ENCODE measurements around the gene SLC7A10.

Gene SLC7A10

DNA sequence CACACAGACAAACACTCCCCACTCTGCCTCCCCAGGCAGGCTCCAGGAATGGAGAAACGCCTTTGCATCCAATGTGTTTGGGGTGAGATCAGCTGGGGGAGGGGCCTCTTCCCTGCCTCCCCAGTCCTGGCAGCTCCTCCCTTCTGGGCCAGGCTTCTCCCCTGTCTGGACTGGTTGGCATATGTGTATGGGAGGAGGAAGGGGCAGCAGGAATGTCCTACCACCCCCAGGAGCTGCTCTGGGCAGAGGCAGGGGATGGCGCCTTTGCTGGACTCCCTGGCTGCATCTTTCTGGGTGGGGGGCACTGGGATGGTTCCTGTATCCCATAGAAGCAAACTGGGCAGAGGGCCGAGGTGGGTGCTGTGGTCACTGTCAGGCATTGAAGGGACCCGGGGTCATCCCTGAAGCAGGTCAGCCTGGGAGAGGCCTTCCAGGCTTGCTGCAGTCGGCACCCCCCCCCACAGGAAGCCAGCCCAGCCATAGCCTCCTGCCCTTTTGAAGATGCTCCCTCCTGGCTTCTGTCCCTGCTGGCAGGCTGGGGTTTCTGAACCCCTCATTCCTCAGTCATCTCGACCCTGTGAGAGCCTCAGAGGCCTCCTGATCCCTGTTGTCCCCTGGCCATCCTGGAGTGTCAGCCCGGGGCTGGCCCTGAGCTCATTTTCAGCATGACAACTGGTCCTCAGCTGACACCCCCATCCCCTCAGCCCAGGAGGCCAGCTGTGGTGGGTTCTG, 21.2 kb upstream of the SLC7A10 start:
- WGBS, 2 experiments (ENCODE audit: insufficient coverage in 2 of 2): 78 to 86% methylated on average over 4 to 6 of the region's 7 CpGs
- no peaks in the 10 kb centered on the region for H3K9me3 ChIP-seq (ENCODE audit: control insufficient read depth, low read length)
- no peak overlapping the region for H3K27ac ChIP-seq (ENCODE audit: low read depth, low read length, severe bottlenecking)
- H3K4me1 ChIP-seq (ENCODE audit: control insufficient read depth, insufficient read depth, low read length, poor library complexity, severe bottlenecking): peaks cover 2% of the 10 kb centered on the region
- no peaks in the 10 kb centered on the region for H3K36me3 ChIP-seq (ENCODE audit: control insufficient read depth, insufficient read depth, low read length)
- no peak overlapping the region for H3K4me3 ChIP-seq (ENCODE audit: extremely low read depth, insufficient read depth, low read length, poor library complexity, severe bottlenecking)

DNA sequence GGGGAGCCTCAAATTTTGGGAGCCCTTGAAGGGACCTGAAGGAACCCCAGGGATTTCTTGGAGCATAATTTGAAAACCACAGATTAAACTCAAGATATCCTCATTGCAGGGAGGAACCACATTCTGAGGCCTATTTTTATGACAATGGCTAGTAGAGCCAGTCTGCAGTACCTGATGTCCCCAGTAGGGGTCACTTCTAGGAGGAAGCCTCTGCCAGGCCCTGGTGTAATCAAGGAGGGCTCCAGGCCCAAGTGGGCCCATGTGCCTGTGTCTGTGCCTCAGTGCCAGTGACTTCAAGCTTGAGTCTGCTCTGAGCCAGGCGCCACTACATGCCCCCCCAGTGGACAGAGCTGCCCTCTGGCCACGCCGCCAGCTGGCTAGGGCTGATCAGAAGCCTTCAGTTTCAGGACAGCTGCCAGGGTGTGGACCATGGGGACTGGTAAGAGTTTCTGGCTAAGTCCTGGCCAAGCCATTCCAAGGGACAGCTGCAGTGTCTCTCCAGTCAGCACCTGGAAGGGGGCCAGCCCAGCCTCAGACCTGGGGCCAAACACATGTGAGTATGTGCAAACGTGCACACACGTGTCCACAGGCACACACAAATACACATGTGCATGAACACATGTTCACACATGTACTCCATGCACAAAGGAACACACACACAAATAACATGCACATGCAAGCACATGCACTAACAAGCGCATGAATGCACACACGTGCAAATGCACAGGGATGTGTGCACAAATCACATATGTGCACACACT, 20.5 kb upstream of the SLC7A10 start:
- Histone ChIP-seq H3K4me3 (ENCODE audit: extremely low read depth, insufficient read depth, low read length, poor library complexity, severe bottlenecking) (no peak overlapping the region), H3K4me1 (ENCODE audit: control insufficient read depth, insufficient read depth, low read length, poor library complexity, severe bottlenecking) (peaks cover 2% of the 10 kb centered on the region), H3K9me3 (ENCODE audit: control insufficient read depth, low read length) (no peaks in the 10 kb centered on the region), H3K27ac (ENCODE audit: low read depth, low read length, severe bottlenecking) (no peak overlapping the region), H3K36me3 (ENCODE audit: control insufficient read depth, insufficient read depth, low read length) (no peaks in the 10 kb centered on the region)
- WGBS, 2 experiments (ENCODE audit: insufficient coverage in 2 of 2): 80 to 86% methylated on average over 5 to 6 of the region's 7 CpGs

DNA sequence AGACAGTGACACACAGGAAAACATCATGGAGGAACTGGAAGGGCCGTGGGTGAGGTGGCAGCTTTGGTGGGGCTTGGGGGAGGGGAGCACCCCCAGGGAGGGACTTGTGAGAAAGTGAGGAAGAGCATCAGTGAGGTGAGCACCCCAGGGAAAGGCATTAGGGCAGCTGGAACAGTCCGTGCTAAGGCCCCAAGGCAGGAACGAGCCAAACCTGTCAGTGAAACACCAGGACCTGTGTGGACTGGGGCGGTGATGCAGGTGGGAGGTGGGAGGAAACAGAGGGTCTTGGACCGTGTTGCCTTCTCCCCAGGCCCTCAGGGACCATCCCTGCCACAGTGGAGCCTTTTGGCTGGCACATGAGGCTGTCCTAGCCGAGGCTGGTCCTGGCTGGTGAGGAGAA, 17.3 kb upstream of the SLC7A10 start:
- 88 to 91% methylated on average over 3 to 6 of the region's 6 CpGs for WGBS, 2 experiments (ENCODE audit: insufficient coverage in 2 of 2)
- H3K9me3 ChIP-seq (ENCODE audit: control insufficient read depth, low read length): no peaks in the 10 kb centered on the region
- H3K4me3 ChIP-seq (ENCODE audit: extremely low read depth, insufficient read depth, low read length, poor library complexity, severe bottlenecking): no peak overlapping the region
- H3K36me3 ChIP-seq (ENCODE audit: control insufficient read depth, insufficient read depth, low read length): no peaks in the 10 kb centered on the region
- no peak overlapping the region for H3K27ac ChIP-seq (ENCODE audit: low read depth, low read length, severe bottlenecking)
- no peaks in the 10 kb centered on the region for H3K4me1 ChIP-seq (ENCODE audit: control insufficient read depth, insufficient read depth, low read length, poor library complexity, severe bottlenecking)

DNA sequence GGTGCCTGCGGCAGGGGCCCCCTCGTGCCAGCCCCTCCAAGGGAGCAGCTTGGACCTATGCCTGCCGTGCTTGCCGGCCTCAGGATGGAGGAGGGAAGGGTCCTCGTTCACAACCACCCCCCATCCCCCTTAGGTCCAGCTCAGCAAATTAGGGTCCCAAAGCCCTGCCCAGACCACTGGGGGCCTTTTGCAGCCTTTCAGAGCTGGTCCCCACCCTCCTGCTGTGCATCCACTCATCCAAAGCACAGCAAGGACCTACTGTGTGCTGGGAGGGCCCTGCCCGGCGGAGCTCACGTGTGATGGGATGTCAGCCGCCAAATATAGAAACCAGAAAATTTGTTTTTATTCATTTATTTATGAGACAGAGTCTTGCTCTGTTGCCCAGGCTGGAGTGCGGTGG, 16.5 kb upstream of the SLC7A10 start:
- WGBS, 2 experiments (ENCODE audit: insufficient coverage in 2 of 2): 81 to 100% methylated on average over 1 to 5 of the region's 10 CpGs
- H3K9me3 ChIP-seq (ENCODE audit: control insufficient read depth, low read length): no peaks in the 10 kb centered on the region
- no peaks in the 10 kb centered on the region for H3K36me3 ChIP-seq (ENCODE audit: control insufficient read depth, insufficient read depth, low read length)
- no peak overlapping the region for H3K4me3 ChIP-seq (ENCODE audit: extremely low read depth, insufficient read depth, low read length, poor library complexity, severe bottlenecking)
- H3K27ac ChIP-seq (ENCODE audit: low read depth, low read length, severe bottlenecking): no peak overlapping the region
- no peaks in the 10 kb centered on the region for H3K4me1 ChIP-seq (ENCODE audit: control insufficient read depth, insufficient read depth, low read length, poor library complexity, severe bottlenecking)

DNA sequence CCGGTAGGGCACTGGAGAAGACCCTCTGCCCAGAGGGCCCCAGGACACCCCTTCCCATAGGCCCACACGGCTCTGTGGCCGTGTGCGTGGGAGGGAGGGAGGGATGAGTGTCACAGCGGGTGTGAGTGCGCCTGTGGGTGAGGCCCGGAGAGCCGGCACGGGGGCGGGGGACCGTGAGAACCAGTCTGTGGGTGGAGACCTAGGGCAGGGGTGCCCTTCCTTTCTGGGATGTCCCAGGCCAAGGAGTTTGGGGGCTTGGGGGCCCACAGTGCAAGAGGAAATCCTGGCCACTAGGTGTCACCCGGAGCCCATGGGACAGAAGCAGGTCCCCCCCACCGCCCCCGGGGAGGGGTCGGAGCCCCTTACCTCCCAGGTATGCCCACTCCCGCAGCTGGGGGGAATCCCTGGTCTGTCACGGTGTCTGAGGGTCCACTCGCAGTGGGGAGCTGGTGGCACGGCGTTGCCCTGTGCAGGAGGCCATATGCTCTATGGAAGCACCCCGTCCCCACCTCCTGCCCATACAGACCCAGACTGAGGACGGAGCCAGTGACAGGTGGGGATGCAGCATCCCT, 16.0 kb upstream of the SLC7A10 start:
- Histone ChIP-seq H3K4me1 (ENCODE audit: control insufficient read depth, insufficient read depth, low read length, poor library complexity, severe bottlenecking) (no peaks in the 10 kb centered on the region), H3K9me3 (ENCODE audit: control insufficient read depth, low read length) (no peaks in the 10 kb centered on the region), H3K36me3 (ENCODE audit: control insufficient read depth, insufficient read depth, low read length) (no peaks in the 10 kb centered on the region), H3K27ac (ENCODE audit: low read depth, low read length, severe bottlenecking) (no peak overlapping the region), H3K4me3 (ENCODE audit: extremely low read depth, insufficient read depth, low read length, poor library complexity, severe bottlenecking) (no peak overlapping the region)
- 44 to 48% methylated on average over 12 to 18 of the region's 22 CpGs for WGBS, 2 experiments (ENCODE audit: insufficient coverage in 2 of 2)

DNA sequence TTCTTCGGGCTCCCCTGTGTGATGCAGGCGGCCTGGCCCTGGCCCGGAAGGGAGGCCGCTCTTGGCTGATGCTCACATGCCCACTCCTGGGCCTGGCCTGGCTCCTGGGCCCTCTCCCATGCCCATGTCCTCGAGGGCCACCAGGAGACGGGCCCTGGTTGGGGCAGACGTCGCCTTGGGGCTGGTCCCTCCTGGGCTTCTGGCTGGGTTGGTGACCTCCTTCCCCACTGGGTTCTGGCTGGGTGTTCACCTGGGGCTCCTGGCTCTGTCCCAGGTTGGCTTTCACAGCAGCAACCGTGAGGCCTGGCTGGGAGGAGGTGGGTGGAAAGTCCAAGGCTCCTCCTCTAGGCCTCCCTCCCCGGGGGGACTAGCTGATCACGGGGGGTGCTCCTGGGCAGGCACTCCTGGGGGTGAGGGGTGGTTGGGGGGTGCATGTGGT, 15.5 kb upstream of the SLC7A10 start:
- Histone ChIP-seq H3K4me3 (ENCODE audit: extremely low read depth, insufficient read depth, low read length, poor library complexity, severe bottlenecking) (no peak overlapping the region), H3K27ac (ENCODE audit: low read depth, low read length, severe bottlenecking) (no peak overlapping the region), H3K4me1 (ENCODE audit: control insufficient read depth, insufficient read depth, low read length, poor library complexity, severe bottlenecking) (no peaks in the 10 kb centered on the region), H3K36me3 (ENCODE audit: control insufficient read depth, insufficient read depth, low read length) (no peaks in the 10 kb centered on the region), H3K9me3 (ENCODE audit: control insufficient read depth, low read length) (no peaks in the 10 kb centered on the region)
- 83 to 87% methylated on average over 7 to 8 of the region's 11 CpGs for WGBS, 2 experiments (ENCODE audit: insufficient coverage in 2 of 2)

DNA sequence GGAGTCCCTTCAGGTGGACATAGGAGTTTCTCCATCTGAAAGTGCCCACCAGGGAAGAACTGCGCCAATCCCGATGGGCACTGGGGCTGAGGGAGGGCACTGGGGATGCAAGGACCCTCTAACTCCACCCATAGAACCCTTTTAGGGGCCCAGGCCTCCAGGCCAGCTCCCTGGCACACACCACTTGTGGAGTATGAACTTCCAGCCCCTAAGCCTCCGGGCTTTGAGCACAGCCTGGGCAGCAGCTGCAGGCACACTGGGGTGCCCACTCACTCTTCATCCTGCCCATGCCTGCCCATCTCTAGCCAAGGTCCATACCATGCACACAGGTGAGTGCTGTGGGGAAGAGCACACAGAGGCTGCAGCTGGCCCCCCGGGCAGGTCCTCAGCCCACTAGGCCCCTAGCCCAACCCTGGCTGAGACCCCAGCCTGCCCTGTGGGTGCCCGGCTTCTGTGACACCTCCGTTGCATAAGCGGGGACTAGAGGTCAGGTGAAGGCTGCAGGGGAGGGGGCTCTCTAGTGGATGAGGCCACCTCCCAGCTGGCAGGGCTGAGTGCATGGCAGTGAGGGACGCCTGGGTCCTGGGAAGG, 14.6 kb upstream of the SLC7A10 start:
- no peak overlapping the region for H3K4me3 ChIP-seq (ENCODE audit: extremely low read depth, insufficient read depth, low read length, poor library complexity, severe bottlenecking)
- no peaks in the 10 kb centered on the region for H3K36me3 ChIP-seq (ENCODE audit: control insufficient read depth, insufficient read depth, low read length)
- no peak overlapping the region for H3K27ac ChIP-seq (ENCODE audit: low read depth, low read length, severe bottlenecking)
- 85 to 93% methylated on average over 6 to 7 of the region's 8 CpGs for WGBS, 2 experiments (ENCODE audit: insufficient coverage in 2 of 2)
- H3K4me1 ChIP-seq (ENCODE audit: control insufficient read depth, insufficient read depth, low read length, poor library complexity, severe bottlenecking): no peaks in the 10 kb centered on the region
- H3K9me3 ChIP-seq (ENCODE audit: control insufficient read depth, low read length): no peaks in the 10 kb centered on the region

DNA sequence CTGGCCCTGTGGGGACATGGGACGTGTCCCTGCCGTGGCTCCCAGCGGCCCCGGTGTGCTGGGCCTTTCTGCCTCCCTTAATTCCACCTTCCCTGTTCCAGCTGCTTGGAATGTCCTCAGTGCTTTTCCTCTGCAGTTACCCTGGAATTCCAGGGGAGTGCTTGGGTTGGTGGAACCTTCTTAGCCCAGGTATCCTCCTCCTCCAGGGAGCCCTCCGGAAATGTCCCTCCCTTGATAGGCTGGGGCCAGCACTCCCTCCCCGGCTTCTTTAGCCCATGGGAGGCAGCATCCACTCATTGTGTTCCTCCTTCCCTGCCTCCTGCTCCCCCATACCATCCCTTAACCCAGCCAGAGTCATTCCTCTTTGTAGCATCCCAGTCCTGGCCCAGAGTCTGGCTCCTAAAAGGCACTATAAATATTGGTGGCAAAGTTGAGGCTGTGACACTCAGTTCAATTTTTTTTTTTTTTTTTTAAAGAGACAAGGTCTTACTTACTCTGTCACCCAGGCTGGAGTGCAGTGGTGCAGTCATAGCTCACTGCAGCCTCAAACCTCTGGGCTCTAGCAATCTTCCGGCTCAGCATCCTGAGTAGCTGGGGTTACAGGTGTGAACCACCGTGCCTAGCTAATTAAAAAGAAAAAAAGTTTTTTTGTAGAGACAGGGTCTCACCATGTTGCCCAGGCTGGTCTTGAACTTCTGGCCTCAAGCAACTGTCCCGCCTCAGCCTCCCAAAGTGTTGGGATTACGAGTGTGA, 13.7 kb upstream of the SLC7A10 start:
- Histone ChIP-seq H3K27ac (ENCODE audit: low read depth, low read length, severe bottlenecking) (no peak overlapping the region), H3K36me3 (ENCODE audit: control insufficient read depth, insufficient read depth, low read length) (no peaks in the 10 kb centered on the region), H3K4me3 (ENCODE audit: extremely low read depth, insufficient read depth, low read length, poor library complexity, severe bottlenecking) (no peak overlapping the region), H3K4me1 (ENCODE audit: control insufficient read depth, insufficient read depth, low read length, poor library complexity, severe bottlenecking) (no peaks in the 10 kb centered on the region), H3K9me3 (ENCODE audit: control insufficient read depth, low read length) (no peaks in the 10 kb centered on the region)
- WGBS, 2 experiments (ENCODE audit: insufficient coverage in 2 of 2): 51 to 91% methylated on average over 4 to 10 of the region's 10 CpGs

DNA sequence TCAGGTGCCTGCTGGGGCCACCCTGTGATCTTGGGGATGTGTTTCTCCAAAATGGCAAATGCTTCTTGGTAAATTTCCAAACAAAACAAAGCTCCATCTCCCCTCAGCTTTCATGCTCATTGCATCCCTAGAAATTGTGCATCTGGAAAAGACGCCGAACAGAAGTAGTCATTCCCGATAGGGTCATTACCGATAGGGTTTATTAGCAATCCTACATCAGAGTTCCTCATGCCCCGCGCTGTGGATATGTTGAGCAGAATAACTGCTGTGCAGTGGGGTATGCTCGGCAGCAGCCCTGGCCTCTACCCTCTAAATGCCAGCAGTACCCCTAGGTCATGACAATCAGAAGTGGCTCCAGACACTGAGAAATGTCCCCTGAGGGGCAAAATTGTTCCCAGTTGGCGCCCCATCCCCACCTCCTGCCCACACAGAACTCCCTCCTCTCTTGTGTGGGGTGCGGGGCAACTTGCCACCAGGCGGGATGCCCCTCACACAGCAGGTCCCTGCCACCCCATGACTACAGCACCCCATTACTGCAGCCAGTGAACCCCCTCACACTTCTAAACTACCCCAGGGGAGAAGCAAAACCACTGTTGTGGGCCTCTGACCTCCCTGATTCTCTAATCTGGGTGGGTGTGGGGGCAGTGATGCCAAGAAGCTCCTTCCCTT, 13.0 kb upstream of the SLC7A10 start:
- WGBS, 2 experiments (ENCODE audit: insufficient coverage in 2 of 2): 78 to 99% methylated on average over 7 of the region's 10 CpGs
- Histone ChIP-seq H3K4me3 (ENCODE audit: extremely low read depth, insufficient read depth, low read length, poor library complexity, severe bottlenecking) (no peak overlapping the region), H3K27ac (ENCODE audit: low read depth, low read length, severe bottlenecking) (no peak overlapping the region), H3K4me1 (ENCODE audit: control insufficient read depth, insufficient read depth, low read length, poor library complexity, severe bottlenecking) (no peaks in the 10 kb centered on the region), H3K36me3 (ENCODE audit: control insufficient read depth, insufficient read depth, low read length) (no peaks in the 10 kb centered on the region), H3K9me3 (ENCODE audit: control insufficient read depth, low read length) (no peaks in the 10 kb centered on the region)

Measured in mesodermal cell (in vitro differentiated cells).